HG03558 (cell line): ENCODE data around the gene OPN1LW.
"Not testable (repeated sequence)": the region's sequence is repeated elsewhere in the genome, so short reads cannot be mapped to it uniquely, and the experiment has no call there.

Experiments used
- ATAC-seq: cut with Tn5 transposase; IDR thresholded peaks from one replicate; pipeline ENCODE4 v1.9.1; 2021; ENCODE audit warnings: moderate number of reproducible peaks; ENCODE audit not compliant: unreplicated experiment; ENCODE audit errors: extremely low read depth

OPN1LW gene

DNA sequence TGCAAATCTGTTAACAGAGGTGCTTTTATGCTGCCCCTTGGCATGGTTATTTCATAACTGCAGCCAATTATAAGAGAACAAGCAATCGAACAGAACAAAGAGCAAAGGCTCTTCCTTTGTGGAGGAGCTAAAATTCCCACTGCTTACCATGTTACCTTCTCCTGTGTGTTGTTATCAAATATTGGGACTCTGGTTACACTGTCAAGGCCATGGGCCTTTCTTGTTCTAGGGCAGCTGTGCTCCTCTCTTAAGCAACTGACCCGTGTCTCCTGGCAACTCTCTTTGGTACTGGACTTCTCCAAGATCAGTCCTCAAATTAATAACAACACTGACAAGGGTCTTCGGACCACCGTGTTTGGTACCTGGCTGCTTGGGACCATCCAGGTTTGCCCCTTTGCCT, 12.1 kb upstream of the OPN1LW start:
- ATAC-seq = no peak

DNA sequence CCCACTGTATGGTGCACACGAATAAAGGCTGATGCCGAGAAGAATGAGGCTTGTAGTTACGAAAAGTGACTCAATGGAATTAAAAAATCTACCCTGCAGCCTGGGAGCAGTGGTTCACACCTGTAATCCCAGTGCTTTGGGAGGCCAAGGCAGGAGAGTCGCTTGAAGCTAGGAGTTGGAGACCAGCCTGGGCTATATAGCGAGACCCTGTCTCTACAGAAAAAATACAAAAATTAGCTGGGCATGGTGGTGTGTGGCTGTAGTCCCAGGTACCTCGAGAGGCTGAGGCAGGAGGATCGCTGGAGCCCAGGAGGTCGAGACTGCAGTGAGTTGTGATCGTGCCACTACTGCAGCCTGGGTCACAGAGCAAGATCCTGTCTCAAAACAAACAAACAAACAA, 11.7 kb upstream of the OPN1LW start:
- no peak for ATAC-seq

DNA sequence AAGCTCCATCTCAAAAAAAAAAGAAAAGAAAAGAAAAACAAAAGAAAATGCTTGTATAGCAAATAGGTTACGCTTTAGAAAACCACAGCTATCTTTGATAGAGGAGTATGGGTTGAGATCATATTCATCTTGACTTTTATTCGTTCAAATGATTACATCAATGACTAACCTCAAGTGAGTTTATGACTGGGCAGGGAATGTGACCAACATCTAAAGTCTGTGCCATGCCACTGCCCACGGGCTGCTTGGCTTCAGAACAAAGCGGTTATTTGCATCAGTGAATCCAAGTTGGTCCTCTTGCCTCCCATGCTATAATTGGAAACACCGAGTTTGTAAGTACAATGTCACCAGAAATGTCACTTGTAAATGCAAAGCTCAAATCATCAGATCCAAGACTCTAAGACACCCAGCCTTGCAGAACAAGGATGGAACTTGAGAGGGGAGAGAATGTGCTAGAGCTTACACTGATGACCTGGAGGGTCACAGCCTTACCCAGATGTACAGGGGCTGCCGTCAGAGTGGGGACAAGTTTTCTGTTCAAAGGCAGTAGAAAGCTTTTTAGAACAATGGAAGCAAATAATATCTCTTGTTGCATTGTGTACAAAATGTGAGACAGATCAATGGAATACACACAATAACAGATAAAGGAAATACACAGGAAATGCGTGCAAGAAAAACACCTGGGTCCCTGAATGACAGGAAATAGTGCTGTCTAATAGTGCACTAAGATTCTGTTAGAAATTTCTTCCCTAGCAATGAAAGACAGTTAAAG, 8.4 kb upstream of the OPN1LW start:
- no peak for ATAC-seq

DNA sequence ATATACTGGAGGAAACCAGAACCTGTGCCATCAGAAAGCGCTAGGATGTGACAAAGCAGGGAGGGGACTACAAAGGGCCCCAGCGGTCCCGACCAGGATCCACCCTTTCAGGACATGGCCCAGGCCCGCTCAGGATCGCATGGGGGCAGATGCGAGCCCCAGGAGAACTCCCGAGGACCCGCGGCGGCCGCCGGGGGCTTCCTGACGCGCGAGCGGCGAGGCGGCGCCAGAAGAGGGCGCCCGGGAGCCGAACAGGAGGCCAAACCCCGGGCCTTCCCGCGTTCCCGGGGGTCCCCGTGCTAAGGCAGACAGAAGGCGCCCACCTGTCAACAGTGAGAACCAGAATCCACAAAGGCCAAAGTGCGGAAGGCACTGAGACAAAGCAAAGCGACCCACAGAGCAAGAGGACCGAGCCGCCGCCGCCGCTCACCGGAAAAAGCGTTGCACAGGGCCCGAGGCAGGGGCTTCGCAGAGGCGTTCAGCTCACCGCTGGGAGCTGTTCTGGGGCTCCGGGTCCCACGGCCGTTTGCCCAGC, 7.3 kb upstream of the OPN1LW start:
- no peak for ATAC-seq

DNA sequence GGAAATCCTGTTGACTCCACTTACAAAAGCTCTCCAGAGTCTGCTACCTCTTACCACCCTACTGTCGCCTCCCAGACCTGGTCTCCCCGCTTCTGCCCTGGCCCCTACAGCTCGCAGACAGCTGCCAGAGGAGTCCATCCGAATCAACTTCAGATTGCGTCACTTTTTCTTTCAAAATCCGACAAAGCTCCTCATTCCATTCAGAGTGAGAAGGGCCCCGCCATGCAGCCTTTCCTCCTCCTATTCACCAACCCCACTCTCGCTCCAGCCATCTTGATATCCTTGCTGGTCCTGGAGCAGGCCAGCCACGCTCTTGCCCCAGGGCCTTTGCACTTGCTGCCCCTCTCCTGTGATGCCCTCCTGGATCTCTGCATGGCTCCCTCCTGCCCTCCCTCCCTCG, 5.2 kb upstream of the OPN1LW start:
- ATAC-seq = no peak

DNA sequence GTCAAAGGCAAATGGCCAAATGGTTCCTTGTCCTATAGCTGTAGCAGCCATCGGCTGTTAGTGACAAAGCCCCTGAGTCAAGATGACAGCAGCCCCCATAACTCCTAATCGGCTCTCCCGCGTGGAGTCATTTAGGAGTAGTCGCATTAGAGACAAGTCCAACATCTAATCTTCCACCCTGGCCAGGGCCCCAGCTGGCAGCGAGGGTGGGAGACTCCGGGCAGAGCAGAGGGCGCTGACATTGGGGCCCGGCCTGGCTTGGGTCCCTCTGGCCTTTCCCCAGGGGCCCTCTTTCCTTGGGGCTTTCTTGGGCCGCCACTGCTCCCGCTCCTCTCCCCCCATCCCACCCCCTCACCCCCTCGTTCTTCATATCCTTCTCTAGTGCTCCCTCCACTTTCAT, 3.8 kb upstream of the OPN1LW start:
- no peak for ATAC-seq

DNA sequence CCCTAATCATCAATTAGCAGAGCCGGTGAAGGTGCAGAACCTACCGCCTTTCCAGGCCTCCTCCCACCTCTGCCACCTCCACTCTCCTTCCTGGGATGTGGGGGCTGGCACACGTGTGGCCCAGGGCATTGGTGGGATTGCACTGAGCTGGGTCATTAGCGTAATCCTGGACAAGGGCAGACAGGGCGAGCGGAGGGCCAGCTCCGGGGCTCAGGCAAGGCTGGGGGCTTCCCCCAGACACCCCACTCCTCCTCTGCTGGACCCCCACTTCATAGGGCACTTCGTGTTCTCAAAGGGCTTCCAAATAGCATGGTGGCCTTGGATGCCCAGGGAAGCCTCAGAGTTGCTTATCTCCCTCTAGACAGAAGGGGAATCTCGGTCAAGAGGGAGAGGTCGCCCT, 3.3 kb upstream of the OPN1LW start:
- no peak for ATAC-seq

DNA sequence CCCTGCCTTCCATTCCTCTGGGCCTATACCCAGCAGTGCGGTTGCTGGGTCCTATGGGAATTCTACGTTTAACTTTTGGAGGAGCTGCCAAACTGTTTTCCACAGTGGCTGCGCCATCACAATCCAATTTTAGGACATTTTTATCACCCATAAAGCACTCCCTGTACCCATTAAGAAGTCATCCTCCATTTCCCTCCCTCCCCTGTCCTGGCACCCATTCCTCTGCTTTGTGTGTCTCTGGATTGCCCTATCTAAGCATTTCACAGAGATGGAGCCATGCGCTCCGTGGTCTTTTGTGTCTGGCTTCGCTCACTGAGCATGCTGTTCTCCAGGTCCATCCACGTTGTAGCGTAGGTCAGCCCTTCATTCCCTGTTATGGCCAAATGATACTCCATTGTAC, 1.7 kb upstream of the OPN1LW start:
- no peak for ATAC-seq

DNA sequence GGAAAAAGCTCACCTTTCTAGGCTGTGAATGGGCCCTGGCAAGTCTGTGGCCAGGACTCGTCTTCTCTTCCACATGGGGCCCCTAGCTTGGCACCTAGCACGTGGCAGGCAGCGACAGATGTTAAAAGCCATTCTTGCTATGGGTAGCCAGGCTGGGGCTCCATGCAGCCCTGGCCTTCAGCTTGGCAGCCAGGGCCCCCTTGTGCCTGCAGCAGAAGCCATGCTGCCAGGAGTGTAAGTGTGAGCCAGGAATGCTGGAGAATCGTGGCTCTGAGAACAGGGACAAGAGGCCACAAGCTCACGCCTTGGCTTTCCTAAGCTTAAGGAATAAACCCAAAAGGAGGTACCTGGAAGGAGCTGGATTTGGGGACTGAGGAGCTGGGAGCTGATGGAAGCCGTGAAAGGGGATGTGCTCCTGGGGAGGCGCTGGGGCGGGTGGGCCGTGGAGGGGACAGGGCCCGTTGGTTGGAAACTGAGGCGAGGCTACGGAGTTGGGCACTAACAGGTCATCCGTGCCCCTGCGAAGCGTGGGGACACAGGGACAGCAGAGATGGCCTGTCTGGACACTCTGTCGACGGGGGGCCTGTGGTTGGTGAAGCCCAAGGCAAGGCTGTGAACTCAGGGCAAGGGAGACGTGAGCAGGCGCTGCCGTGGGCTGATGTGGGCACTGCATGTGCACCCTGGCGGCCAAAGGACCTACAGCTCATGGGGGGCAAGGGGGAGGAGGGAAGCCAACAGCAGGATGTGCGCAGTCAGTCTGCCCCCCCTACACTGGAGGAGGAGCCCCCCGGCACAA, 895 bp upstream of the OPN1LW start:
- no peak for ATAC-seq

DNA sequence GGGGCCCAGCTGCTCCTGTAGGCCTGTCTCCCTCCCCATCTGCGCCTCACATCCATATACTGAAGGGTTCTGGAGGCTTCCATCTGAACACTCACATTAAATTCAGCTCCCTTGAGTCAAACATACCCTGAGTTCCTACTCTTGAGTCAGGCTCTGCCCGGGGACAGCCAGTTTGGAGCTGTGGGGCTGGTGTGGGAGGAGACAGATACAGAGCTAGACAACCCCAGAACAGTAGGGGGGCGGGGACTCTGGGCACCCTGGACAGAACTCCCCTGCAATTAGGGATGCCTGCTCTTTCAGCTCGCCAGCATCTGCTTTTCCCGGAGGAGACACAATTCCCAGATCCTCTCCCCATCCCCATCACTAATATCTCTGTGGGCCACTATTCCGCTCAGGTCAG, 7.0 kb downstream of the OPN1LW start:
- ATAC-seq = not testable (repeated sequence)

DNA sequence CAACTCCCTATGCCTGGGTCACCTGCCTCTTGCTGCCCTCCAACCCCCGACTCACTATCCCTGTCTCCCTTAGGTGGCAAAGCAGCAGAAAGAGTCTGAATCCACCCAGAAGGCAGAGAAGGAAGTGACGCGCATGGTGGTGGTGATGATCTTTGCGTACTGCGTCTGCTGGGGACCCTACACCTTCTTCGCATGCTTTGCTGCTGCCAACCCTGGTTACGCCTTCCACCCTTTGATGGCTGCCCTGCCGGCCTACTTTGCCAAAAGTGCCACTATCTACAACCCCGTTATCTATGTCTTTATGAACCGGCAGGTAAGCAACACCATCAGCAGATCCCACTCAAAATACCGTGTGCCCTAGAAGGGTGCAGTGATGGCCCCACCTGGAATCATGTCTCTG, 12.2 kb downstream of the OPN1LW start:
- ATAC-seq = not testable (repeated sequence)

DNA sequence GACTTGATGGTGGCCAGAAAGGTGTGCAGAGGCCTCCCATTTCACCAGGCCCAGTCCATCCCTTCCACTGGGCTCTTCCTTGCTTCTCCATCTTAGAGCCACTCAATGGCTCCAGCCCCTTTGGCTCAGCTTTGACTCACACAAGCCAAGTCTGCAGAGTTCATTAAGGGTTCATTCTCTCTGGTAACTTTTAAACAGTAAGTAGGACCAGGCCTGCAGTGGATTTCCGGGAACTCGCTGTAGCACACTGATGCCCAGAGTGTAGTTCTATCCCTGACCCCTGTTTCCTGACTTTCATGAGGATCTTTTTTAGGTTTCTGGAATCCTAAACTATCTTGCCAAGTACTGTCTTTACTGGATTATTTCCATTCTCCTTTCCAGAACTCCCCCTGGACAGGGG, 13.2 kb downstream of the OPN1LW start:
- ATAC-seq = not testable (repeated sequence)

DNA sequence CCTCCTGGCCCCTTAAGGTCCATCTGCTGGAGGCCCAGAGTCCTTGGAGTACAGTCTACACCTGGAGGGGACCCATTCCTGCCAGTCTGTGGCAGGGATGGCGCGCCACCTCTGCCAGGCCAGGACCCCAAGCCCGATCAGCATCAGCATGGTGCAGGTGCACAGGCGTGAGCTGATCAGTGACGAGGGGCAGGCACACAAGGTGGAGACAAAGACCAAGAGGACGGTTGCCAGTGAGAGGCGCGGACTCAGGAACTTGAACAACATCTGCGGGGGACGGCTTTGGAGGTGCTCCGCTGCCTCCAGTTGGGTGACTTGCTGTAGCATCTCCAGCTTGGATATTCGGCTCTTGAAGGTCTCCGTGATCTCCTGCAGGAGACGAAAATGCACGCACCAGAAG, 15.3 kb downstream of the OPN1LW start:
- not testable (repeated sequence) for ATAC-seq

DNA sequence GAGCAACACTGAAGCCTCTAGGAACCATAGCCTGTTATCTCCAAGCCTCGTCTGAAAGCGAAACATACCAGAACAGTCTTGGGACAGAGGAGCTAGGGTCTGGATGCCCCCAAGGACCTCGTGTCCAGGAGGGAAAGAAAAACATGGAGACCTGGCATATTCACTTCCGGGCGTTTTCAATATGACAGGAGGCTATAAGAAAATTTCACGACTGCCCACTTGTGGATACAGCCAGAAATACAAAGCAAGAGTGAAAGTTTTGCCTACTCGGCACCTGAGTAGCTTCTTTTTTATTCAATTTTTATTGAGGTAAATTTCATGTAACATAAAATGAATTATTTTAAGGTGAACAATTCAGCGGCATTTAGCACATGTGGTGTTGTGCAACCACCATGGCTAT, 20.9 kb downstream of the OPN1LW start:
- not testable (repeated sequence) for ATAC-seq

DNA sequence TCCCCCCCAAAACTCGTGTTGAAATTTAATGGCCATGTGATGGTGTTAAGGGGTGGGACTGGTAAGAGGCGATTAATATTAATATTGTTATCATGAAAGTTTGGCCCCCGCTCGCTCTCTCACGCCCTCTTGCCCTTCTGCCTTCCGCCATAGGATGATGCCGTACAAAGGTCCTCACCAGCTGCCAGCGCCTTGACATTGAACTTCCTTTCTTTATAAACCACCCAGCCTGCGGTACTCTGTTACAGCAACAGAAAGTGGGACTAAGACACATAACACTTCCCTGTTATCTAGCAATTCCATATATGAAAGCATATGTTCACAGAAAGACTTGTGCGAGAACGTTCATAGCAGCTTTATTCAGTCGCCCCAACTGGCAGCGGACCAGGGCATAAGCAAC, 24.3 kb downstream of the OPN1LW start:
- not testable (repeated sequence) for ATAC-seq

DNA sequence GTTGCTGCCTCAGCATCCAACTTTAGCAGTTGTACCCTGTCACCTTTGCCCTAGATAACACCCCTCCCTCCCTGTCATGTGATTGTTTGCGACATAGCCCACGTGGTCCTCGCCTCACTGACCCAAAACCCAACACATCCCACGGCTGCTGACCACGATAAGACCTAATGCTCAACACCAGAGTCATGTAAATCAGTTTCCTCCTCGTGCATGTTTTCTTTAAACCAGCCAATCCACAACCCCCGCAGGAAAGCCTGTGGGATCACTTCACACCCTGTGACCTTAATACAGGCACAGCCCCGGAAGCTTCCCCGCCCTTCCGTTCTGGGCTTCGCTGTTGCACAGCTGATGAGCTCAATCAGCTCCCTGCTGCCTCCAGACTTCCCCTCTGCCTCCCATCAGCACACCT, 28.5 kb downstream of the OPN1LW start:
- ATAC-seq = not testable (repeated sequence)

DNA sequence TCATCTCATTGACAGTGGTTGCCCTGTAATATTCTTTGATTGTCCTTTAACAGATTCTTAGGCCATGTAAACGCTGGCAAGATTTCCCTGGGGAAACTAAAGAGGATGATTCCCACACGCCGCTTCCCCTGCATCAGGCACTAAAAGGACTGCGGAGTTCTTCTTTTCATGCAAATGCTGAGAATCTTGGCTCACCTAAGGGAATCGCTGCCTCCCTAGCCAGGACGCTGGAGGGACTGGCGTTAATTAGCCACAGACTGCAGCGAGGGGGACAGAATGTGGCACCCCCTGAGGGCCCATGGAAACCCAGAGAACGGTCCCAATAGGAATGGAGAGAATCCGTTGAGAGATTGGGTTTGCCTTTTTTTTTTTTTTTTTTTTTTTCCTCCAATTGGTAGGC, 30.3 kb downstream of the OPN1LW start:
- ATAC-seq = not testable (repeated sequence)

DNA sequence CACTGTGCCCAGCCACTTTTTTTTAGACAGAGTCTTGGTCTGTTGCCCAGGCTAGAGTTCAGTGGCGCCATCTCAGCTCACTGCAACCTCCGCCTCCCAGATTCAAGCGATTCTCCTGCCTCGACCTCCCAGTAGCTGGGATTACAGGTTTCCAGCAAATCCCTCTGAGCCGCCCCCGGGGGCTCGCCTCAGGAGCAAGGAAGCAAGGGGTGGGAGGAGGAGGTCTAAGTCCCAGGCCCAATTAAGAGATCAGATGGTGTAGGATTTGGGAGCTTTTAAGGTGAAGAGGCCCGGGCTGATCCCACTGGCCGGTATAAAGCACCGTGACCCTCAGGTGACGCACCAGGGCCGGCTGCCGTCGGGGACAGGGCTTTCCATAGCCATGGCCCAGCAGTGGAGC, 38.3 kb downstream of the OPN1LW start, which contains the start of gene OPN1MW:
Gene OPN1MW (plus strand): TSS at position 301 of the 400 bp plus-strand sequence. CDS start 82 bp downstream, at position 383.
- not testable (repeated sequence) for ATAC-seq

DNA sequence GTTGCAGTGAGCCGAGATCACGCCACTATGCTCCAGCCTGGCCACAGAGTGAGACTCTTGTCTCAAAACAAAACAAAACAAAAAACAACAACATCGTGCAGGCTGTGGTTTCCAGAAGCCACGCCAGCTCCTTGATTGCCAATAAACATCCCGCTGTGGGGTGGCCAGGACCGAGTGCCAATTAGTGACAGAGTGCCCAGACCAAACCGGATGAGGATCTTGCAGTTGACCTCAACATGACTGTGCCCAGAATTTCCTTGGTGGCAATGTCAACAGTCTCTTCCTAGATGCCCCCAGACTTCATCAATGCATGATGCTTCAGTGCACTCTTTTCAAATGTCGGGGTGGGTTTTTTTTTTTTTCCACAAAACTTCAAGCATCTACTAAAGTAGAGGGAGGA, 39.8 kb downstream of the OPN1LW start:
- ATAC-seq = not testable (repeated sequence)

DNA sequence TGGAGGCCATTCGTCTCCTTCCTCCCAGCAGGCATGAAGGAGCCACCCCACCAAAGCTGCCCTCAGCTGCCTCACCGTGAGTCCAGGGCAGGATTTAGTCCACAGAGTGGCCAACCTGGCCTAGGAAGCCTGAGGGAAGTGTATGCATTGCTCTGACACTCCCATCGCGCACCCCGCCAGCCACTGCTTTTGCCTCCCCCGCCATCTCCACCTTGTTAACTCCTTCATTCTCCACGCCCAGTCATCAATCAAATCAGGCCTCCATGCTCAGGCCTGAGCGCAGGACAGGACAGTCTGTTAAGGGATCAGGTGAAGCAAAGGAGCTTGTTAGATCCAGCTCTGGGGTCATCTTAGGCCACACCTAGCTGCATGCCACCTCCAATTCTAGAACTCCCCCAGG, 48.8 kb downstream of the OPN1LW start:
- not testable (repeated sequence) for ATAC-seq

DNA sequence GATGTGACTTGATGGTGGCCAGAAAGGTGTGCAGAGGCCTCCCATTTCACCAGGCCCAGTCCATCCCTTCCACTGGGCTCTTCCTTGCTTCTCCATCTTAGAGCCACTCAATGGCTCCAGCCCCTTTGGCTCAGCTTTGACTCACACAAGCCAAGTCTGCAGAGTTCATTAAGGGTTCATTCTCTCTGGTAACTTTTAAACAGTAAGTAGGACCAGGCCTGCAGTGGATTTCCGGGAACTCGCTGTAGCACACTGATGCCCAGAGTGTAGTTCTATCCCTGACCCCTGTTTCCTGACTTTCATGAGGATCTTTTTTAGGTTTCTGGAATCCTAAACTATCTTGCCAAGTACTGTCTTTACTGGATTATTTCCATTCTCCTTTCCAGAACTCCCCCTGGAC, 50.3 kb downstream of the OPN1LW start:
- not testable (repeated sequence) for ATAC-seq
